Stimulated activated CD8-positive, alpha-beta memory T cell treated with anti-CD3 and anti-CD28 coated beads, Interleukin-7, amount 100 ng/mL, for 24 hours (primary cell): ENCODE results near the gene KIF22.
A peak's percentile ranks its signal among the peaks of the same experiment; 100 is the strongest.
"Not testable (repeated sequence)": the region's sequence is repeated elsewhere in the genome, so short reads cannot be mapped to it uniquely, and the experiment has no call there.

Experiments used
- DNase-seq: peaks from one replicate; pipeline ENCODE4 v3.0.0-alpha.2; 2020; ENCODE audit warnings: low read depth

KIF22 gene

GRCh38 chr16:29766571-29766970, 24.0 kb upstream of the KIF22 start:
- DNase-seq = no peak

- no peak for DNase-seq
These were observed 23.5 kb upstream of the KIF22 start for GRCh38 chr16:29767062-29767461.

GRCh38 chr16:29769507-29769906, 21.0 kb upstream of the KIF22 start:
- no peak for DNase-seq

GRCh38 chr16:29770250-29770929, 20.2 kb upstream of the KIF22 start:
- no peak for DNase-seq

GRCh38 chr16:29772330-29772729, 18.2 kb upstream of the KIF22 start:
- DNase-seq = not testable (repeated sequence)

GRCh38 chr16:29774730-29775129, 15.8 kb upstream of the KIF22 start:
- no peak for DNase-seq

- DNase-seq = no peak
These were observed 14.7 kb upstream of the KIF22 start for GRCh38 chr16:29775742-29776408.

GRCh38 chr16:29777576-29778350, 12.8 kb upstream of the KIF22 start, which contains the start of gene ZG16:
ZG16 (plus strand) TSS chr16:29778256; CDS start chr16:29779267, 1,011 bp downstream.
- DNase-seq = no peak

GRCh38 chr16:29779474-29779873, 11.1 kb upstream of the KIF22 start:
- DNase-seq = no peak

- not testable (repeated sequence) for DNase-seq
These were observed 7.2 kb upstream of the KIF22 start for GRCh38 chr16:29783094-29783953.

GRCh38 chr16:29784157-29784556, 6.4 kb upstream of the KIF22 start:
- no peak for DNase-seq

- peak; percentile 40 for DNase-seq
These were observed 5.5 kb upstream of the KIF22 start for GRCh38 chr16:29784901-29785500.

- DNase-seq = not testable (repeated sequence)
These were observed 3.4 kb upstream of the KIF22 start for GRCh38 chr16:29787155-29787554.

- no peak for DNase-seq
These were observed 772 bp upstream of the KIF22 start for GRCh38 chr16:29789775-29790182.

- no peak for DNase-seq
These were observed 646 bp downstream of the KIF22 start for GRCh38 chr16:29790949-29791844.

- DNase-seq = no peak
These were observed 1.6 kb downstream of the KIF22 start for GRCh38 chr16:29791845-29792807.

- not testable (repeated sequence) for DNase-seq
These were observed 2.6 kb downstream of the KIF22 start for GRCh38 chr16:29793153-29793552.

- no peak for DNase-seq
These were observed 3.7 kb downstream of the KIF22 start for GRCh38 chr16:29794231-29794710.

- no peak for DNase-seq
These were observed 11.9 kb downstream of the KIF22 start for GRCh38 chr16:29802416-29802935.
